ENCODE data around the gene ZFYVE28.

- TF ChIP-seq GATA3 (IDR thresholded peaks at IDR 0.05; ENCODE audit: low read depth, low read length) (no peak), GATA2 (IDR thresholded peaks at IDR 0.05; ENCODE audit: low read depth, low read length) (no peak)
These were observed 160.9 kb downstream of the ZFYVE28 start for GRCh38 chr4:2257361-2258081.

All from SH-SY5Y (cell line).